ENCODE results near the gene CRAT.

CRAT gene

DNA sequence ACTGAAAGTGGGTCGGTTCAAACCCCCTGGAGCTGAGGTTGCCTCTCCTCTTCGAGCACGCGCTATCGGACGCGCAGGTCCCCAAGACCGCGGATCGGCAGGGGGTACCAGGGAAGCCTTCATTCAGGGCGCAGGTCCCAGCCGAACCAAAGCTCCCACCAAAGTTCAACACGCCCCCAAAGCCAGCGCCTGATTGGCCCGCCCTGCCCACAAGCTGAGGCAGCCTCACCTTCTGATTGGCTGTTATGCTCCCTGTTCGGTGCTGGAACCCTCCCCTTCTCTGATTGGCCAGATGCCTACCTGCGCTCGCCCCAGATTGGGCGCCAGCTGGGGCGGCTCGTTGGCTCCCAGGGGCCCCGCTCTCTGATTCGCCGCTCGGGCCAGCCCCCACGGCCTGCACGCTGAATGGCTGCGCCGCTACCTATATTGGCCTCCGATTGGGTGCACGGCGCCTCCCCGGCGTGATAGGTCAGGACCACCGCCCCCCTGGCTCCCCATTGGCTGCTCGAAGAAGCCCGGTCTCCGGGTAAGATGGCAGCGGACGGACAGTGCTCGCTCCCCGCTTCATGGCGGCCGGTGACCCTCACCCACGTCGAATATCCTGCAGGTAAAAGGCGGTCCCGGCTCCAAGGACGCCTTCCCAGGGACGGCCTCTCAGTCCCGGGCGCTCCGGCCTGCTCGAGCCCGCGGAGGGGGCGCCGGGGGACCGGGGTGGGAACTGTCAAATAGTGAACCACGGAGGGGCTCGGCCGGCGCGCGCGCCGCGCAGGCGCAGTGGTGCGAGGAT is 29.8 kb downstream of the CRAT start, which contains the start of gene DOLPP1:
TSS of gene DOLPP1 (plus strand) at position 511 of the 787 bp plus-strand sequence. CDS start at position 532, 21 bp downstream.
- DNase-seq, result peak; percentile 81 to 91

DNA sequence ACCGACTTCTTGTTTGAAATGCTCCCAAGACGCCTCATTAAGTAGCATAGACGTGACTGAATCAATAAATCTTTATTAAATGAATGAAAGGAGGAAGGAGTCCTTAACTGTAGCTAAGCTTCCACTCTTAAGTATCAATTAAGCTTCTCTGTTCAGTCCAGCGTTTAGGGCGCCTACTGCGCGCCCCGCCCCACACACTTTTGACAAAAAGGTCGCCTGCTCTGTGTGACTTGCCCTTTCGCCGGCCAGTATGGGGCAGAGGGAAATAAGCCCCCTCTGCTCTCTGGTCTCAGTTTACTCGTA is 30.3 kb downstream of the CRAT start:
- DNase-seq, result no peak

DNA sequence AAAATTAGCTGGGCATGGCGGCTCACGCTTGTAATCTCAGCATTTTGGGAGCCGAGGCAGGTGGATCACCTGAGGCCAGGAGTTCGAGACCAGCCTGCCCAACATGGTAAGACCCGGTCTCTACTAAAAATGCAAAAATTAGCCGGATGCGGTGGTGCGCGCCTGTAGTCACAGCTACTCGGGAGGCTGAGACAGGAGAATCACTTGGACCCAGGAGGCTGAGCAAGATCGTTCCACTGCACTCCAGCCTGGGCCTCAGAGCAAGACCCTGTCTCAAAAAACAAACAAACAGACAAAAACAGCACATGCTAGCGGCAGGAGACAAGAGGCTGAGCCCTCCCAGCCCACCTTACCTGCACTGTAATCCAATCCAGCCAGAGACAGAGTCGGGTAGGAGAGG is 30.8 kb downstream of the CRAT start:
- no peak for DNase-seq

DNA sequence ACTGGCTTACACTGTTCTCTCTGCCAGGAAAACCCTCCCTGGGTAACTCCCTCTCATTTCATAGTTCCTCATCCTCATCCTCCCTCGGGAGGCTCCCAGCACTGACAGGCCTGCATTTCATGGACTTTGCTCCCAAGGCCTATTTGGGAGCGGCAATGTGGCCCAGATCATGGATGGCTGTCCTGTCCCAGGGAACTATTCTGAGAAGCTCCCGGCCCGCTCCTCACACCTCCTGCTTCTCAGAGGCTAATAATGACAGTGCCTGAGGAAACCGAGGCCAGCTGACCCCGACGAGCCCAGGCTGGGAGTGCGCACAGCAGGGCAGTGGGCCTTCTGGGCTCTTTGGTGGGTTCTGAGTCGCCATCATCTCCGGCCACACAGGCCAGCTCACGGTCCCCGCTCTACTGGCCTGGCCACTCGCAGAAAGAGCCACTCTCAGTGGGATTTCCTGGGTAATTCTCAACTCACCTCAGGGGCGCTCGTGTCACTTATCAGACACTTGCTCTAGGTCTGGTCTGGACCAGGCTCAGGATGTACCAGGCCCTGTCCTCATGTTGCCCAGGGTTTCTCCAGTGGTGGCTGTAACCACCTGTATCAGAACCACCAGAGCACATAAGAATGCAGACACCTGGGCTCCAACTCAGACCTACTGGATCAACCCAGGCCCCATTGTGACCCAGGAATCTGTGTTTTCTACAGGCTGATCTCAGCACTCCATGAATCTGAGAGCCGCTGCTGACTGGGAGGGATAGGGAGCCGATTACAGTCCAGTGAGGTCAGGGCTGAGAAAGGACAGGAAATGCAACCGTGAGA is 31.7 kb downstream of the CRAT start:
- no peak for DNase-seq

DNA sequence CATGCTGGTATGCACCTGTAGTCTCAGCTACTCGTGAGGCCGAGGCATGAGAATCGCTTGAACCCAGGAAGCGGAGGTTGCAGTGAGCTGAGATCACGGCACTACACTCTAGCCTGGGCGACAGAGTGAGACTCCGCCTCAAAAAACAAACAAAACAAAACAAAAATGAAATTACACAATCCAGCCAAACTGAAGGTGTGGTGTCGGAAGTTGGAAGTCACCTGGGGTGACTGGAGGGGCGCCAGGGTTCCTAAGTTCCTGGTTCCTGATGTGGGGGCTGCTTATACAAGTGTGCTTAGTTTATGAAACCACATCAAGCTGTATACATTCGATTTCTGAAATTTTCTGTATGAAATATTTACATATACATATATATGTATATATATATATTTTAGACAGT is 33.4 kb downstream of the CRAT start:
- DNase-seq, result no peak

DNA sequence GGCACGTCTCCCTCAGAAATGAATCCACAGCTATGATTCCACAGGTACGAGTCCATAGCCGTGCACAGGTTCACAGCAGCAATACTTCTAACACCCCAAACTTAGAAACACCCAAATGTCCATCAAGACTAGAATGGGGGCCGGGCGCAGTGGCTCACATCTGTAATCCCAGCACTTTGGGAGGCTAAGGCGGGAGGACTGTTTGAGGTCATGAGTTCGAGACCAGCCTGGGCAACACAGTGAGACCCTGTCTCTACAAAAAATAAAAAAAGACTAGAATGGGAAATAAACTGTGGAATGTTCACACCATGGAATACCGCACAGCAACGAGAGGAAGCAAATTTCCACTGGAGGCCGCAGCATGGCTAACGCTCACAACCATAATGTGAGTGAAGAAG is 34.0 kb downstream of the CRAT start:
- no peak for DNase-seq

DNA sequence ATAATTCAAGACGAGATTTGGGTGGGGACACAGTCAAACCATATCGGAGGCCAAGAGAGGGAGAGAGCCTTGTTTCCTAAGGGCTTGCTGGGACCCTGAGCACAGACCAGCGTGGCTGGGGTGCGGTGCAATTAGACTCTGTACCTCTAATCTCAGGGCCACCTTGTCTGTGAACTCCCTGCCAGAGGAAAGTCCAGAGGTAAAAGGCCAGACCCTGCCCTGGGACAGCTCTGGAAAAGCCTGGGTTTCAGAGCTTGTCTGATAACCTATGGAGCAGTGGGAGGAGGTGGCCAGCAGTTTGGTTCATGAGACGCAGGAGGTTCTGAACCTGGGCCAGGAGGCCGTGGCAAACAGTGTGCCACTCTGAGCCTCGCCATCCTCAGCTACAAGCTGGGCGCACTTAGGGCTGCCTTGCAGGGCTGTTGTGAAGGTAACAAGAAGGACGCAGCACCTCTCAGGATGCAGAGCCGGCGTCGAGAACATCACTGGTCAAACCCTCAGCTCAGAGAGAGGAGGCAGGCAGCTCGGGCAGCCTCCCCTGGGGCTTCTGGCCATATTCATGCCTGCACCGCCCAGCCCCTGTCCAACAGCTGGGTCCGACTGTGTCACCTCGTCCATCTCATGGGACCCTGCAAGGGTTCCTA is 34.5 kb downstream of the CRAT start:
- DNase-seq, result no peak

DNA sequence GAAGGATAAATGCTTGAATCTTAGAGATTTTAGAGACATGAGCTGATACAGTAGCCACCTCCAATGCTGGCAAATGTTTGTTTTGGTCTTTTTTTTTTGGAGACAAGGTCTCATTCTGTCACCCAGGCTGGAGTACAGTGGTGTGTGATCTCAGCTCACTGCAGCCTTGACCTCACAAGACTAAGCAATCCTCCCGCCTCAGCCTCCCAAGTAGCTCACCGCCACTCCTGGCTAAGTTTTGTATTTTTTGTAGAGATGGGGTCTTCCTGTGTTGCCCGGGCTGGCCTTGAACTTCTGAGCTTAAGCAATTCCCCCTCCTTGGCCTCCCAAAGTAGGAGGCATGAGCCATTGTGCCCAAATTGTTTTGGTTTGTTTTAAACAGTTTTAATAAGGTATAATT is 36.5 kb downstream of the CRAT start:
- no peak for DNase-seq

DNA sequence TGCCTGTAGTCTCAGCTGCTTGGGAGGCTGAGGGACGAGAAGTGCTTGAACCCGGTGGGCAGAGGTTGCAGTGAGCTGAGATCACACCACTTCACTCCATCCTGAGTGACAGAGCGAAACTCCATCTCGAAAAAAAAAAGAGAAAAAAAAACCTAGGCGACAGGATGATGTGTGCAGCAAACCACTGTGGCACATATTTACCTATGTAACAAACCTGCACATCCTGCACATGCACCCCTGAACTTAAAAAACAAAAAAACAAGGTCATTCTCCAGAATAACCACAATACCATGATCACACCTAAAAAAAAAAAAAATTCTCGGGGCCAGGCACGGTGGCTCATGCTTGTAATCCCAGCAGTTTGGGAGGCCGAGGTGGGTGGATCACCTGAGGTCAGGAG is 37.2 kb downstream of the CRAT start:
- DNase-seq, result no peak

DNA sequence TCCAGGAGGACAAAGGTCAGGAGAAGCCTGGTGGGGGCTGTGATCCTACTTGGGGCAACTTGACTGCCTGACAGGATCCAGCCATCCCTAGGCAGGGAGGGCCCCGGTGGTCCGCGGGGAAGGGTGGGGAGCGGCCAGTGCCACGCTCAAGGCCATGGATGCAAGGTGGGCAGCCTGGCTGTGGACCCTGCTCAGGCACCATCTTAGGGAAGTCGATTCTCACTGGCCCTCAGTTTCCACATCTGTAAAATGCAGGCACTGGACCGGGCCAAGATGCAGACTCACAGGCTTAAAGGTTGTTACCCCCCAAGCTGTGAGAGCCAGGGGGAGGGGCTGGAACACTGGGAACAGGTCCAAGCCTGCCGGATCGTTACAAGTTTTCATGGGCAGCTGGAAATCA is 38.4 kb downstream of the CRAT start:
- DNase-seq, result no peak

DNA sequence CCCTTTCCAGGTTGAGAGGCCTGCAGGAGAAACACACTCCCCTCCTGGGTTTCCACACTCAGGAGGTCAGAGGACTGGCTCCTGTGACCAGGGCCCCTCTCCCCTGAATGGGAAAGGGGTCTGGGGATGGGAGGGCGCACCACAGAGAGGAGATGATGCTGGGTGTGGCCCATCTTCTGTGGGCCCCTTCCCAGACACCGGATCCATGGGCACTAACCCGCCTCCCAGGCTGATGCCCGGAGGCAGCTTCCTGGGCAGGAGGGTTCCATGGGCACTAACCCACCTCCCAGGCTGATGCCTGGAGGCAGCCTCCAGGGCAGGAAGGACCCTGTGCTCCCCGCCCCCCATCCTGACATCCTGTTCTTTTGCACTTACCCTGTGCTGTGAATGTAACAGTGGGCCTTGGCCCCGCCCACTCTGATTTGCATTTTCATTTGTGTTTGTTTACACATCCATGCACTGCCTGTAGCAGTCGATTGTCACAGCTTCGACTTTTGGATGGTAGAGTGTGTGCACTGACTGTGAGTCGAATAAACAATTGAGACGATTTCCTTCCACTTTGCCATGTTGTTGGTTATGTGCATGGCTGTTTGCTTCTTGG is 39.0 kb downstream of the CRAT start:
- no peak for DNase-seq

DNA sequence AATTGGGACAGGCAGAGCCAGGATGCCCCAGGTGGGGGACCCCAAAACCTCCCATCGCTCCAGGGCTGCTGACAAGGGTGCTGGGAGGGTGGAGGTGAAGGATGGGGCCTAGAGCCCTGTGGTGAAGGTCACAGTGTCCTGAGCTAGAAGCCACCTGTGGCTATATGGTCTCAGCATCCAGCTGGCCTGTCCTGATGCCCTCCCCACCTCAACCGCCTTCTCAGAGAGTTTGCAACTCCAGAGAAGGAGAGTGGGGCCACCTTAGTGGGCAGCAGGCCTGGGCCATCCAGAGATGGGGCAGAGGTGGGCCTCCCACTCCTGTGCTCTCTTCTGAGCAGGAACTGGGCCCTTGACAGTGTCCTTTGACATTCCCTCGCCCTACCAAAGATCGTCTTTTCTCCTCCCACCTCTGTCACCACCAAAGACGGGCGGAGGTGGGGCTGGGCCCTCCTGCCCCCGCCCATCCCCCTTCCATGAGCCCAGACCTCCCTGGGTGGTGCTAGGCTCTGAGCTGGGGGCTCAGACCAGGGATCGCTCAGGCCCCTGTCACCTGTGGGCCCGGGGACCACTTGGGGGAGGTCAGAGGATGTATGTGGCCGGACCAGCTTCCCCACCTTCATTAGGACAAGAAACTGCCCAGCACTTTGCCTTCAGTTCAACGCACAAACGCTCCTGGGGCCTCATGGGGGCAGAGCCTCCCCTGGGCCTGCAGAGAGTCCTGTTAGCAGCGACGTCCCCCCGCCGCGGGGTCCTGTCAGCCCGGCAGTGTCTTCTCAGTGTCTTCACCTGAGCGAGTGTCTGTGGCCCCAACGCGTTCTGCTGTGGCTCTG is 39.7 kb downstream of the CRAT start:
- no peak for DNase-seq

DNA sequence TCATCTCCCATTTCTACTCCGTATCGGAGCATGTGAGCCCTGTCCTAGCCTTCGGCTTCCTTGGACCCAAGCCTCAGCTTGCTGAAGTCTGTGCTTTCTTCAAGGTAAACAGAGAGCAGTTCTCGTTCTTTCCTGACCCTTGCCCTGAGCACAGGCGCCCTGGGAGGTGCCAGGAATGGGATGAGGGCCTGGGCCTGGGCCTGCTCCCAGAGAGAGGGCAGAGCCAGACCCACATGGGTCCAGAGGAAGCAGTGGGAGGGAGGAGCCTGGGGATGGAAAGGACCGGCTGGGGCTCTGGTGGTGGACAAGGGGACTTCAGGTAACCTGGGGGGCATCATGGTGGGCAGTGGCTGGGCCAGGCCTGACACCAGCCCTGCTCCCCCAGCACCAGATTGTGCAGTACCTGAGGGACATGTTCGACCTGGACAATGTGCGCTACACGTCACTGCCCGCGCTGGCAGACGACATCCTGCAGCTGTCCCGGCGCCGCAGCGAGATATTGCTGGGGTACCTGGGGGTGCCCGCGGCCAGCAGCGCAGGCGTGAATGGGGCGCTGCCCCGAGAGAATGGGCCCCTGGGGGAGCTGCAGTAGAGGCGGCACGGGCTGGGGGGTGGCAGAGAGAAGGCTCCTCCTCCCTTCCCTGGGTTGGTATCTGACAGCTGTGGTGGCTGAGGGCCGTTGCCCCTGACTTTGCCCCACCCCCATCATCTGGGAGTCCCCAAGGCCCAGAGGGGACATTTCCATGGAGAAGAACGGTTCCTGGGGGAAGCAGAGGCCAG is 40.5 kb downstream of the CRAT start:
- no peak for DNase-seq

DNA sequence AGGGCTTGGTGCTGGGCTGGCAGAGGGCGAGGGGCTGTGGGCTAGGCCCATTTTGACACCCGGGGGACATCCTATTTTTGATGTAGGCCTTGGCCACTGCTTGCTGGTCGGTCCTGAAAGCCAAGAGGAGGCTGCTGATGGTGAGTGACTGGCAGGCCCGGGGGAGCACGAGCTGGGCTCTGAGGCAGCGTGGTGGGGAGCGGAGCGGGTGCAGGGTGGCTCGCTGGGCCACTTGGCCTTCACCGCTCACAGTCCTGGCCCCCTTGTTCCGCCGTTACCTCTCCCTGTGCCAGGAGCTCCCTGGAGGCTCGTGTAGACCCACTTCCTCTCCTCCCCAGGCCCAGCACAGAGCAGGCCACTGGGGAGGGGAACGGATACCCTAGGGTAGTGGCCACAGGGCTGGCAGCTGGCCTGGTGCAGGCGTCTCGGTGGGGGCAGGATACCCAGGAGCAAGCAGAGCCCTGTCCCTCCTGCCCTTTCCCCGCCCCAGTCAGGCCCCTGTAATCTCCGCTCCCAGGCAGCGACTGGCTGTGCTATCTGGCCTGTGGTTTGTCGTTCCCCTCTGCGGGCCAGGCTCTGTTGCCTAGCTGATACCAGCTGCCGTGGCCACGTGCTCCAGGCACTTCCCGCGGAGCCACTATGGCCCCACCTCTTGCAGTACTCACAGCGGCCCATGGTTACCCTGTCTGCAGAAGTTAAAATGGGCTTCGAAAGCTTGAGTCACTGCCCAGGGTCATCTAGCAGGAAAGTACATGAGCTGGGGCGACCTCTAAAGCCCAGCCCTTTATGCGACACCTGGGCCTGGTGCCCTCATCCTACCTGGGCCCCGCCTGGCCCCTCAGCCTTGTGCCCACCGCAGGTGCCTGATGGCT is 41.4 kb downstream of the CRAT start:
- DNase-seq, result no peak

DNA sequence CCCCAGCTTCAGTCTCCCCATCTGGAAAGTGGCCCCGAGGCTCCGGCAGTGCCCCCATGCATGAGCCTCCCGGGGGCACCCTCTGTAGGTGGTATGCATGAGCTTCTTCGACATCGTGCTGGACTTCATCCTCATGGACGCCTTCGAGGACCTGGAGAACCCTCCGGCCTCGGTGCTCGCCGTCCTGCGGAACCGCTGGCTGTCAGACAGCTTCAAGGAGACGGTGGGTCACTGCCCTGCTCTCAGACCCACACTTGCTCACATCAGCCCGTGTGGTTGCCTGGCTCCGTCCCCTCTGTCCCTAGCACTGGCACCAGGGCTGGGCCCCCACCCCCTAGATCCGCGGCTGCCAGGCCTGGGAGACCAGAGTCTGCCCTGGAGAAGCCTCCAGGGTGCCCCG is 42.5 kb downstream of the CRAT start:
- DNase-seq, result no peak

DNA sequence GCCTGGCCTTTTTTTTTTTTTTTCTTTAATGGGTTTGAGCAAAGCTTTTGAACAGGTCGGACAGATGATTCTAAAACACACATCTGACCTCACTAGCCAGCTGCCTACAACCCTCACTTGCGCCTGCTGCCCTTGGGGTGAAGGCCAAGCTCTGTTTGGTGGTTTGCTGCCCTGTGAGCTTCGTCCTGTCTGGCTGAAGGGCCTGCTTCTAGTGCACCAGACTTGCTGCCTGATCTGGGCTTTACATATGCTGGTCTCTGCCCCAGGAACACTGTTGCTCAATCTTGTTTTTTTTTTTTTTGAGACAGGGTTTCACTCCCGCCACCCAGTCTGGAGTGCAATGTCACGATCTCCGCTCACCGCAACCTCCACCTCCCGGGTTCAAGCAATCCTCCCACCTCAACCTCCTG is 46.1 kb downstream of the CRAT start:
- DNase-seq, result no peak

DNA sequence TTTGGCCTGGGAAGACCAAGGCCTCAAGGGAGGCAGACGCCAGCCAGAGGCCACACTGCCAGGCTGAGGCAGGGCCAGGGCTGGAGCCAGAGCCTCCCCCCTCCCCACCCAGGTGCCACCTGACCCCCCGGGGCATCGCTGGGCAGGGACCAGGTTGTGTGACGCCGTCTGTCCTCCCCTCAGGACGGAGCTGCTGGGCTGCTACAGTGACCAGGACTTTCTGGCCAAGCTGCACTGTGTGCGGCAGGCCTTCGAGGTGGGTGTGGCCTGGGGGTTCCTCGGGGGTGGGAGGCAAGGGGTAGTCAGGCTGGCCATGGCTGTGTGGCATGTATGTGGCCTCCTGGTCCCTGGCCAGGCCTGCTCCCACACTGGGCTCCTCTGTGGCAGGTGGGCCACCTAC is 47.5 kb downstream of the CRAT start:
- DNase-seq, result no peak

DNA sequence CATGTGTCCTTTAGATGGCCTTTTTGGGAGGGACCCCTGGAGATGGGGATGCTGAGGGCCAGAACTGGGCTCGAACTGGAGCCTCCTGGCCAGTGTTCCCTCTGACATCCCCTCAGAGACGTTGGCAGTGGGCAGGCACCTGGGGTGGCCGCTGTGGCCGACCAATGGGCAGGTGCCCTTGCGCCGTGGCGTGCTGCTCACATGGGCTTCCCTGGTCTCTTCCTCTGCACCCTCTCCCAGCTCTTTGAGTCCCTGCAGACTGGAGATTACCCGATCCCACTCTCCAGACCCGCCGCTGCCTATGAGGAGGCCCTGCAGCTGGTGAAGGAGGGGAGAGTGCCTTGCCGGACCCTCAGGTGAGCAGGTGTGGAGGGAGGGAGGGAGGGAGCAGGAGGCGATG is 49.6 kb downstream of the CRAT start:
- no peak for DNase-seq

DNA sequence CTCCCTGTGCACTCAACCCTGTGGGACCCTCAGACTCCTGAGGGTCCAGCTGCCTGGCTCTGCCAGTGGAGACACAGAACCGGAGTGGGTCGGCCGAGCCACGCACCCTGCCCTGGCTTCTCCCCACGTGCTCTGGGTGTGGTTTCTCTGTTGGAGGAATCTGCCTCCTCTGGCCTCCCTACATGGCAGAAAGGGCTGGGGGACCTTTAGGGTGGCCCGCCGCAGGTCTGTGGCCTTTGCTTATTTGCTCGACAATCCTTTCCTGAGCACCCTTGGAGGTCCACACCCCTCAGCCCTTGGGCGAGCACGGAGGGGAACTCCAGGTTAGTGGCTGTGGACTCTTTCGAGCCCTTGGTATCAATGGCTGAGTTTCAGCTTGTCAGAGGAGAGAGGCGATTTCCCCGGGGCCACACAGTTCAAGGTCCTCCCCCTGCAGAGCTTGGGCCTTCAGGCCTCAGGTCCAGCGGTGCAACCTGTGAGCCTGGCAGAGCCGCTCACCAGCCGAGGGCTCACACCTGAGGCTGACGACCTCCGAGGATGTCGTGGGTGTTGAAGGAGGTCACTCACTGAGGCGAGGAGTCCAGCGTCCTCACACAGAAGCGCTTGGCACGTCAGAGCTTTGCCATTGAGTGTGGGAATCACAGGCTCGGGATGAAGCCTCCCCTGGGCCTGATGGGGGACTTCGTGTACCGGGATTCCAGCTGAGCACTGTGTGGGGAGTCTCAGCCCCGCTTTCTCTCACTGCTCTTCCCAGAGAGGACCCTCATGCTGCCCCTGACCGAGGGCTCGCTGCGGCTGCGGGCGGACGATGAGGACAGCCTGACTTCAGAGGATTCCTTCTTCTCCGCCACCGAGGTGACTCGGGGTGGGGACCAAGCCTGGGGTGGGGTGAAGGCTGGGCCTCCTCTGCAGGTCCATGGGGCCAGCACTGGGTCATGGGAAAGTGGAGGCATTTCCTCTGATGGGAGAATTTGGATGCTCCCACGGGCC is 50.5 kb downstream of the CRAT start:
- DNase-seq, result no peak

Measured in cerebellar nuclear complex (tissue), 1 donor.